Rectal smooth muscle tissue (tissue), 1 donor: ENCODE data around the gene CACYBP.
A peak's percentile ranks its signal among the peaks of the same experiment; 100 is the strongest.

Source experiments
- H3K27ac ChIP-seq: one replicate; pipeline ENCODE4 v1.7.0; 2013; ENCODE audit warnings: low read depth, low read length, inconsistent platforms
- H3K27me3 ChIP-seq: one replicate; pipeline ENCODE4 v1.7.0; 2013; ENCODE audit warnings: low read length; ENCODE audit not compliant: control insufficient read depth, insufficient read depth
- H3K36me3 ChIP-seq: one replicate; pipeline ENCODE4 v1.7.0; 2013; ENCODE audit warnings: low read length; ENCODE audit not compliant: control insufficient read depth, insufficient read depth
- H3K4me1 ChIP-seq: one replicate; pipeline ENCODE4 v1.7.0; 2013; ENCODE audit warnings: low read length; ENCODE audit not compliant: control insufficient read depth, insufficient read depth
- H3K4me3 ChIP-seq: one replicate; pipeline ENCODE4 v1.7.0; 2013; ENCODE audit warnings: low read length
- H3K9ac ChIP-seq: one replicate; pipeline ENCODE4 v1.7.0; 2013; ENCODE audit warnings: low read length

Gene CACYBP, protein sequence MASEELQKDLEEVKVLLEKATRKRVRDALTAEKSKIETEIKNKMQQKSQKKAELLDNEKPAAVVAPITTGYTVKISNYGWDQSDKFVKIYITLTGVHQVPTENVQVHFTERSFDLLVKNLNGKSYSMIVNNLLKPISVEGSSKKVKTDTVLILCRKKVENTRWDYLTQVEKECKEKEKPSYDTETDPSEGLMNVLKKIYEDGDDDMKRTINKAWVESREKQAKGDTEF

GRCh38 chr1:174999936-175000696 lies at the start of gene CACYBP:
CACYBP (plus strand) TSS chr1:174999947; CDS start chr1:175000181, 234 bp downstream.
- Histone ChIP-seq H3K9ac (peak within 1 kb of the TSS; percentile 96), H3K27ac (peak within 1 kb of the TSS; percentile 99), H3K36me3 (no peaks in the 10 kb centered on the region), H3K4me3 (peak within 1 kb of the TSS; percentile 95), H3K4me1 (no peaks in the 10 kb centered on the region), H3K27me3 (no peaks in the 10 kb centered on the region)

GRCh38 chr1:174953285-174954072 lies 46.3 kb upstream of the CACYBP start:
- H3K4me1 ChIP-seq, result peaks cover 2% of the 10 kb centered on the region
- H3K36me3 ChIP-seq, result no peaks in the 10 kb centered on the region
- H3K27ac ChIP-seq, result no peak overlapping the region
- no peak overlapping the region for H3K4me3 ChIP-seq
- H3K27me3 ChIP-seq, result no peaks in the 10 kb centered on the region
- H3K9ac ChIP-seq, result no peak overlapping the region

- peaks cover 2% of the 10 kb centered on the region for H3K4me1 ChIP-seq
- no peak overlapping the region for H3K9ac ChIP-seq
- no peaks in the 10 kb centered on the region for H3K36me3 ChIP-seq
- H3K27ac ChIP-seq, result no peak overlapping the region
- no peaks in the 10 kb centered on the region for H3K27me3 ChIP-seq
- no peak overlapping the region for H3K4me3 ChIP-seq
Measured at GRCh38 chr1:174954073-174954460, 45.7 kb upstream of the CACYBP start.

DNA sequence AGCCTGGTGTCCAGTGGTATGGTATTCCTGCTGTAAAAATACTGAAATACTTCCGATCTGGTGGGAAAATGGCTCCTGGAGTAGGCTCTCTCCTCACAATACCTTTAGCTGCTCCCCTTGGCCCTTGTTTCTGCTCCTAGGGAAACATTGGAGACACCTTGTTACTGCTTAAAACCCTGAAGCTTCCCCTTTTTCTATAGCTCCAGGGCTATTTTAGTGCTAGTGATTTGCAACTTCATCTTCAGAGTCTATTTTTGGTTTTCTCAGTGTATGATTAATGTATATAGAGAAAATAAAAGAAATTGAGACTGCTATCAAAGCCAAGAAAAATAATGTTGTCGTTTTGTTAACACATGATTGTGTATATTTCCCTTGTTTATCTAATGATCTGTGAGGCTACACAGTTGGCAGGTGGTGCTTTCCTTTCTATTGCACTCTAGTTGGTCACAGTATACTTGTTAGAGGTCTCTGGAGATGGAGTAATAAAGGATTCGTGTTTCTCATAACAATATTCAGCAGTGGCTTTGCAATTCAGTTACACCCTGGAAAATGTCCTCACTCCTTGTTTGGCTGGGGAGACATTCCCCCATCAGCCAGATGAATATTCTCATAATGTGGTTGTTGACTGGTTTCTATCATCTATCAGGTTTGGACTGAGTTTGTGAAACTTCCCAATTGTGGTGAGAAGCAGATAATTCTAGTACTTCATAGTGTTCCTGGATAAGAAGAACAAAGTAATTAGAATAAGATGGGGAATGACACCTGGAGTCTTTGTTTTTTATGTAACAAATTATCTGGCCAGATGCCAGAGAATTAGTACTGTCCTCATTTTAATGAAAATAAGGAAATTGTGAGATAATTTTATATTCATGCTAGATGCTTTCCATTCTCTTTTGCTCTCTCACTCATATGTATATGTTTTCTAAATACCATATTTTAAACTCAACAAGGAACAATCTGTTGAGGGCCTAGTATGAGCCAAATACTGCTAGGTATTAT lies 44.8 kb upstream of the CACYBP start:
- H3K27ac ChIP-seq, result no peak overlapping the region
- no peak overlapping the region for H3K9ac ChIP-seq
- H3K27me3 ChIP-seq, result no peaks in the 10 kb centered on the region
- H3K4me3 ChIP-seq, result no peak overlapping the region
- peaks cover 2% of the 10 kb centered on the region for H3K4me1 ChIP-seq
- no peaks in the 10 kb centered on the region for H3K36me3 ChIP-seq

DNA sequence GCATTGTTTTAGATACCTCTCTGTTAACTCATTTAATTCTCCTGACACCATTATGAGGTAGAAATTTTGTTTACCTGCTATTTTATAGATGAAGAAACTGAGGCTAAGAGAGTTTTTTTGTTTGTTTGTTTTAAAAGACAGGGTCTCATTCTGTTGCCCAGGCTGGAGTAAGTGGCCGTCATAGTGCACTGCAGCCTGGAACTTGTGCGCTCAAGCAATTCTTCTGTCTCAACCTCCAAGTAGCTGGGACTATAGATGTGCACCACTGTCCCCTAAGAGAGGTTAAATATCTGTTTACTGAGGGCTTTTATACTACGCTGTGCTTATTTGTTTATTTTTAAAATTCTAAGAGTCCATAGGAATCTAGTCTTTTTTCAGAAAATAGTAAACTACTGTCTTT lies 43.7 kb upstream of the CACYBP start:
- Histone ChIP-seq H3K27me3 (no peaks in the 10 kb centered on the region), H3K27ac (no peak overlapping the region), H3K4me1 (peaks cover 2% of the 10 kb centered on the region)

DNA sequence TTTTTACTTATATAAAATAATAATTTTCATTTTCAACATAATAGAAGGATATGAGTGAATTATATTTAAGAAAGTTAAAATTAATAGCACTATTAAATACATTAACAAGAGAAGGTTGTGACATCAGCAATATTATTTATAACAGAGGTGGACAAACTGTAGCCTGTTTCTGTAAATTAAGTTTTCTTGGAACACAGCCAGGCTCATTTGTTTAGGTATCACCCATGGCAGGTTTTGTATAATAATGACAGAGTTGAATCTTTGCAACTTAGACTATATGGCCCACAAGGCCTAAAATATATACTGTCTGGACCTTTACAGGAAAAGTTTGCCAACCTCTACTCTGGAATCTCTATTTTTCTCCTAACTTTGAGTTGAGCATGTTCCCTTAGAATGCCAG lies 42.8 kb upstream of the CACYBP start:
- Histone ChIP-seq H3K9ac (no peak overlapping the region), H3K4me3 (no peak overlapping the region), H3K36me3 (no peaks in the 10 kb centered on the region), H3K27me3 (no peaks in the 10 kb centered on the region), H3K4me1 (peaks cover 2% of the 10 kb centered on the region), H3K27ac (no peak overlapping the region)

More for the DNA sequence above, 43.7 kb upstream of the CACYBP start:
- no peak overlapping the region for H3K9ac ChIP-seq
- H3K36me3 ChIP-seq, result no peaks in the 10 kb centered on the region
- H3K4me3 ChIP-seq, result no peak overlapping the region

DNA sequence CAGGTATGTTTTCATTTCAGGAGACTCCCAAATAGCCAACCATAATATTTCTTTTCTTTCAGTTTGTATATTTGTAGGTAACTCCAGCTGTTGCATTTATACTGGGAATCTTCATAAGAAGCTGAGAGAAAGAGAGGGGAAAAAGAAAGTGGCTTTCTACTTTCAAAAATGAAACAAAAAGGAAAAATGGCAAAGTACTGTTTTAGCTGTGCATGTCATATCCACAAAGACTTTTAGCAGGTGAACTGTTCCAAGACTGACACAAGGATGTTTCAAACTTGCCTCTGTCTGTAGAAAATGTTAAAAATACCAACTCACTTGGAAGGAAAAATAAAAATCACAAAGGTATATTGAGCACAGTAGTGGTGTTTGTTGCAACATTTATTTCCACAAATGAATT lies 41.9 kb upstream of the CACYBP start:
- Histone ChIP-seq H3K36me3 (no peaks in the 10 kb centered on the region), H3K27me3 (no peaks in the 10 kb centered on the region), H3K4me1 (peaks cover 2% of the 10 kb centered on the region), H3K9ac (no peak overlapping the region), H3K4me3 (no peak overlapping the region), H3K27ac (no peak overlapping the region)

GRCh38 chr1:174958396-174958795 lies 41.4 kb upstream of the CACYBP start:
- peaks cover 2% of the 10 kb centered on the region for H3K4me1 ChIP-seq
- H3K27me3 ChIP-seq, result no peaks in the 10 kb centered on the region
- no peak overlapping the region for H3K27ac ChIP-seq
- H3K4me3 ChIP-seq, result no peak overlapping the region
- H3K9ac ChIP-seq, result no peak overlapping the region
- no peaks in the 10 kb centered on the region for H3K36me3 ChIP-seq

- no peak overlapping the region for H3K9ac ChIP-seq
- no peaks in the 10 kb centered on the region for H3K27me3 ChIP-seq
- H3K36me3 ChIP-seq, result no peaks in the 10 kb centered on the region
- H3K4me1 ChIP-seq, result peaks cover 7% of the 10 kb centered on the region
- no peak overlapping the region for H3K27ac ChIP-seq
- no peak overlapping the region for H3K4me3 ChIP-seq
Measured at GRCh38 chr1:174960362-174960761, 39.4 kb upstream of the CACYBP start.

GRCh38 chr1:174963529-174964125 lies 36.1 kb upstream of the CACYBP start:
- peak overlapping the region; percentile 1 for H3K27ac ChIP-seq
- H3K4me1 ChIP-seq, result peaks cover 12% of the 10 kb centered on the region

GRCh38 chr1:174964261-174964971 lies 35.3 kb upstream of the CACYBP start:
- no peak overlapping the region for H3K9ac ChIP-seq
- no peaks in the 10 kb centered on the region for H3K36me3 ChIP-seq
- peaks cover 12% of the 10 kb centered on the region for H3K4me1 ChIP-seq
- peak overlapping the region; percentile 67 for H3K27ac ChIP-seq
- H3K27me3 ChIP-seq, result no peaks in the 10 kb centered on the region
- no peak overlapping the region for H3K4me3 ChIP-seq

More at GRCh38 chr1:174963529-174964125, 36.1 kb upstream of the CACYBP start:
- H3K9ac ChIP-seq, result no peak overlapping the region
- H3K4me3 ChIP-seq, result no peak overlapping the region
- no peaks in the 10 kb centered on the region for H3K36me3 ChIP-seq
- H3K27me3 ChIP-seq, result no peaks in the 10 kb centered on the region
